Ovary (tissue), 9 donors: ENCODE data around the gene TPM1. TPM values are rescaled to one million over a fixed set of nuclear protein-coding genes. Genes with fewer than 3 reads are reported as not detected.

Experiments
- DNase-seq, 5 donors: peaks; one replicate each; pipeline ENCODE4 v3.0.0-alpha.2; 2019 to 2020
- H3K27ac ChIP-seq, 2 donors: fragments of 200-600 bp; one replicate each; pipeline versions ENCODE4 v1.5.1 to v1.8.0; 2019 to 2022
- H3K27me3 ChIP-seq: fragments of 200-600 bp; one replicate; pipeline ENCODE4 v1.8.0; 2022
- H3K36me3 ChIP-seq: fragments of 200-600 bp; sonication (generic); one replicate; pipeline ENCODE4 v1.5.1; 2019
- H3K4me1 ChIP-seq: one replicate; pipeline ENCODE4 v1.8.1; 2013; ENCODE audit warnings: mild to moderate bottlenecking, moderate library complexity; ENCODE audit not compliant: insufficient read depth
- H3K4me3 ChIP-seq: fragments of 200-600 bp; sonication (generic); one replicate; pipeline ENCODE4 v1.5.1; 2017
- H3K9me3 ChIP-seq, 2 donors: fragments of 200-600 bp in 1 of 2; sonication (generic) in 1 of 2; one replicate each; pipeline versions ENCODE4 v1.5.1 to v1.8.1; 2013 to 2019; ENCODE audit warnings: mild to moderate bottlenecking in 1 of 2, moderate library complexity in 1 of 2
- EP300 ChIP-seq: sonication (generic); formaldehyde crosslinking; IDR thresholded peaks from one replicate; pipeline ENCODE4 v1.6.1; 2017; ENCODE audit warnings: antibody characterized with exemption
- POLR2A ChIP-seq: fragments of 450-650 bp; IDR thresholded peaks from one replicate; pipeline ENCODE4 v1.6.1; 2017; ENCODE audit warnings: antibody characterized with exemption, mild to moderate bottlenecking, moderate library complexity
- WGBS, 3 donors: extraction: QIAGEN DNeasy Blood & Tissue Kit in 1 of 3; methylation state at CpG; one replicate each; pipeline versions ENCODE4 v1.1.5 to v1.1.7; 2013 to 2017; 5-methylcytosine and 5-hydroxymethylcytosine counted together
- intact Hi-C, 4 donors: fragments of 100-400 bp; cut with DNase I; formaldehyde crosslinking; loops; one replicate each; pipeline versions ENCODE4 v1.11.0 to v1.15.1; 2022 to 2023
- polyA plus RNA-seq, 2 donors: library from polyadenylated mRNA; stranded (reverse); fragments of 200-250 nt in 1 of 2; fragments of 350-450 nt in 1 of 2; fragmentation: Illumina TruSeq in 1 of 2; extraction: RNeasy Lipid Tissue Mini Kit (QIAGEN cat#74804) in 1 of 2; gene quantifications; one replicate each; pipeline ENCODE4 v1.2.3, GENCODE V29; 2013 to 2014
- total RNA-seq, 7 donors: library from RNA; depleted of rRNA in 2 of 7; stranded (reverse); fragments of >200 nt in 2 of 7; fragmentation: NEBNext Ultra II Directional in 3 of 7; extraction: Animal tissue kit (Norgen Biotek cat#: 25700) in 3 of 7; gene quantifications; one replicate each; pipeline versions ENCODE4 v1.1.0 to v1.2.4, GENCODE V29; 2016 to 2023
- TF ChIP-seq, protein P1 (sequence below), 3 donors: fragments of 450-650 bp in 2 of 3; fragments of 200-600 bp in 1 of 3; IDR thresholded peaks; one replicate each; pipeline versions ENCODE4 v1.5.1 to v1.8.0; 2016 to 2022; ENCODE audit warnings: antibody characterized with exemption in 3 of 3, mild to moderate bottlenecking in 1 of 3
- donor health status: DM: no; HTN: no; CAD: no; lungs with moderate emphysema.
- donor health status: DM: no; HTN: no; CAD: no.
- donor health status: Bipolar disorder and iron deficiency.
- donor health status: DM: yes; HTN: yes; CAD: no.
- donor health status: DM: no; HTN: no; CAD: no.
- donor health status: DM: yes; HTN: yes; CAD: no.

TPM1 gene
- total and polyA plus RNA-seq, 9 donors, result 204 to 695 (median 332) TPM

DNA sequence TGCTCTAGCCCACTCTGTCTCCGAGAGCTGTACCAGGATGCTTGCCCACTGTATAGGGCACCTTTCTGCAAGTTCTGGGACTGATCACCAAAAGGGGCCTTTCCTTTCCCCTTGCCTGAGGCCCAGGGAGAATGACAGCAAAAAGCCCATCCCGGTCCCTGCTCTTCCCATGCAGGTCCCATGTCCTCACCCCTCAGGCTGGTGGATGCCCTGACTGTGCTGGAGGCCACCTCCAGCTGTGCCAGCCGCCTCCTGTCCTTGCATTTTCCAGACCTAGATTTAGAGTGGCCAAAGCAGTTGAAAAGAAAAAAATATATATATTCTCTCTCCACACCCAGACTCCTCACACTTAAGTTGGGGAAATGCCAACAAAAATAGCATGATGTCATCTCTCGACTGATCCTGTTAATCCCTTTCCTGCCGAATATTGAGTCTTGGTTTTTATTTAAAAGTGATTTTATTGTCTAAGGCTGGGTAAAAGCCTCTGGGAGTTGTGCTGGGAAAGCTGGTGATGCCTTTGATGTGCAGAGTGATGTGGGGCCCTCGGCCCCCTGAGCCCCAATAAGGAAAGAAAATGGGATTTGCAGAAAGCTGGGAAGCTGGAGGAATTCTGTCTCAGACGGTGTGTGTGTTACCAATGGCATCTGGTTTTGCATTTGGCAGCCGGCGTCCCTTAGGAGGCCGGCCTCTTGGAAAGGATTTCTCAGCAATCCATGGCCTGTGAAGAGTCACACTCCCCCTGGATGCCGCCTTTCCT is 29.3 kb upstream of the TPM1 start:
- Histone ChIP-seq H3K27ac (no peak overlapping the region), H3K4me3 (no peak overlapping the region), H3K27me3 (no peaks in the 10 kb centered on the region), H3K36me3 (no peaks in the 10 kb centered on the region), H3K4me1 (peaks cover 1% of the 10 kb centered on the region), H3K9me3 (no peaks in the 10 kb centered on the region)
- TF ChIP-seq POLR2A (no peak), EP300 (no peak)
- TF ChIP-seq, protein P1, sequence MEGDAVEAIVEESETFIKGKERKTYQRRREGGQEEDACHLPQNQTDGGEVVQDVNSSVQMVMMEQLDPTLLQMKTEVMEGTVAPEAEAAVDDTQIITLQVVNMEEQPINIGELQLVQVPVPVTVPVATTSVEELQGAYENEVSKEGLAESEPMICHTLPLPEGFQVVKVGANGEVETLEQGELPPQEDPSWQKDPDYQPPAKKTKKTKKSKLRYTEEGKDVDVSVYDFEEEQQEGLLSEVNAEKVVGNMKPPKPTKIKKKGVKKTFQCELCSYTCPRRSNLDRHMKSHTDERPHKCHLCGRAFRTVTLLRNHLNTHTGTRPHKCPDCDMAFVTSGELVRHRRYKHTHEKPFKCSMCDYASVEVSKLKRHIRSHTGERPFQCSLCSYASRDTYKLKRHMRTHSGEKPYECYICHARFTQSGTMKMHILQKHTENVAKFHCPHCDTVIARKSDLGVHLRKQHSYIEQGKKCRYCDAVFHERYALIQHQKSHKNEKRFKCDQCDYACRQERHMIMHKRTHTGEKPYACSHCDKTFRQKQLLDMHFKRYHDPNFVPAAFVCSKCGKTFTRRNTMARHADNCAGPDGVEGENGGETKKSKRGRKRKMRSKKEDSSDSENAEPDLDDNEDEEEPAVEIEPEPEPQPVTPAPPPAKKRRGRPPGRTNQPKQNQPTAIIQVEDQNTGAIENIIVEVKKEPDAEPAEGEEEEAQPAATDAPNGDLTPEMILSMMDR (IDR thresholded peaks at IDR 0.05), result no peak
- intact Hi-C loops, result loop anchor here in 1 of 4 donors (10.0 kb wide), 1 partner anchor 708 kb away; no protein-coding TSS in a partner anchor
- 44 to 53% (median 47%) methylated on average over 11 of the region's 11 CpGs for WGBS, 3 donors
- no peak for DNase-seq

DNA sequence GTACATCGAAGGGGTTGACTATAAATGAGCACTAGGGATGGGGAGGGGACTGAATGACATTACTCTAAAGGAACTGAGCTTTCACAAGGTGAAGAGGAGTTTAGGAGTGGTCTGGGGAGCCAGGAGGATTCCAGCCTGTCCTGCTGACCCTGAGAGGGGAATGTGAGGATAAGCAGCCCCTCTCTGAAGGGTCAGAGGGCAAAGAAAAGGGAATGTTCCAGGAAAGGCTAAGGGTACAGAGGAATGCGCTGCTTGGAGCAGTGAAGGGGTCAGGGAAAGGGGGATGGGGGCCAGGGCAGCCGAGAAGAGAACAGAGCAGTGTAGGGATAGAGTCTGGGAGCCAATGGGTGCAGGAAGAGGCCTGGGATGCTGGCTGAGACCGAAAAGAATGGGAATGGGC is 28.0 kb upstream of the TPM1 start:
- 71 to 81% (median 80%) methylated on average over 4 of the region's 4 CpGs for WGBS, 3 donors
- no peaks in the 10 kb centered on the region for H3K36me3 ChIP-seq
- no peaks in the 10 kb centered on the region for H3K9me3 ChIP-seq
- no peaks in the 10 kb centered on the region for H3K27me3 ChIP-seq
- intact Hi-C loops, result loop anchor here in 1 of 4 donors (10.0 kb wide), 1 partner anchor 710 kb away; no protein-coding TSS in a partner anchor
- no peak overlapping the region for H3K27ac ChIP-seq
- no peak for TF ChIP-seq POLR2A
- TF ChIP-seq, protein P1 (IDR thresholded peaks at IDR 0.05), result no peak
- no peak for TF ChIP-seq EP300
- H3K4me3 ChIP-seq, result no peak overlapping the region
- no peak for DNase-seq
- H3K4me1 ChIP-seq, result peaks cover 1% of the 10 kb centered on the region

DNA sequence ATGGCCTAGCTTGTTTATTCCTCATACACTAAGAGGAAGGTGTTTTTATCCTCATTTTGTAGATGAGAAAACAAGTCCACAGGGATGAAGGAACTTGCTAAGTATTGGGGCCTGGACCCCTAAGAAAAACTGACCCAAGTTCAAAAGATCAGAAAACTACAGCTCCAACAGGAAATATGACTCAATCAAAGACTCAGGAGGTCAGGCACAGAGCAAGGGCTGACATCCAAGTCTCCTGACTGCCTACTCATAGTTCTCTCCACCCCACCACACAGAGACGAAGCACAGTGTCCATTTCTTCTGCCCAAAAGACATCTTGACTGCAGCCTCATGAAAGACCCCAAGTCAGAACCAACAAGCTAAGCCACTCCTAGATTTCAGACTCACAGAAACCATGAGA is 26.9 kb upstream of the TPM1 start:
- DNase-seq, result no peak
- intact Hi-C loops, result loop anchor here in 1 of 4 donors (10.0 kb wide), 1 partner anchor 711 kb away; no protein-coding TSS in a partner anchor
- WGBS, 3 donors, result 32 to 43% (median 32%) methylated on average over 1 of the region's 1 CpG

DNA sequence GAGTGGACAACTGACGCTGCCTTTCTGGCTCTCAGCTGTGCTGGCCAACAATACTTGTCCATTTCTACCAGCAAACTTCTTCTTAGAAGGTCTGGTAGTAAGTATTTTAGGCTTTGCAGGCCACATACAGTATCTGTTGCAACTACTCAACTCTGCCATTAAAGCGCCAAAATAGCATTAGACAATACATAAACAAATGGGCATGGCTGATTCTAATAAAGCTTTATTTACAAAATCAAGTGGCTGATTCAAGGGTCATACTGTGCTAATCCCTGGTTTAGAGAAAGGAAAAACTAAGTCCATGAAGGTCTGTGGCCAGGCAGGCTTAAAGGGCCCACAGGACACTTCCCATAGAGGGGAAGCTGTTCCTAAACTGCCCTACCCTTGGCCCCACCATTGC is 26.3 kb upstream of the TPM1 start:
- H3K4me3 ChIP-seq, result no peak overlapping the region
- H3K27ac ChIP-seq, result no peak overlapping the region
- 94 to 100% (median 100%) methylated on average over 2 of the region's 2 CpGs for WGBS, 3 donors
- TF ChIP-seq, protein P1 (IDR thresholded peaks at IDR 0.05), result no peak
- no peak for TF ChIP-seq POLR2A
- TF ChIP-seq EP300, result no peak
- H3K9me3 ChIP-seq, result no peaks in the 10 kb centered on the region
- no peak for DNase-seq
- intact Hi-C loops, result loop anchor here in 1 of 4 donors (10.0 kb wide), 1 partner anchor 711 kb away; no protein-coding TSS in a partner anchor
- H3K36me3 ChIP-seq, result no peaks in the 10 kb centered on the region
- no peaks in the 10 kb centered on the region for H3K27me3 ChIP-seq
- peaks cover 1% of the 10 kb centered on the region for H3K4me1 ChIP-seq

More for the DNA sequence above, 26.9 kb upstream of the TPM1 start:
- TF ChIP-seq, protein P1 (IDR thresholded peaks at IDR 0.05), result no peak
- TF ChIP-seq POLR2A (no peak), EP300 (no peak)
- H3K36me3 ChIP-seq, result no peaks in the 10 kb centered on the region
- peaks cover 1% of the 10 kb centered on the region for H3K4me1 ChIP-seq
- no peaks in the 10 kb centered on the region for H3K27me3 ChIP-seq
- no peaks in the 10 kb centered on the region for H3K9me3 ChIP-seq
- no peak overlapping the region for H3K27ac ChIP-seq
- no peak overlapping the region for H3K4me3 ChIP-seq
